Tibial nerve (tissue), 4 donors: Measurements from ENCODE around the gene VTCN1. TPM values are rescaled to one million over a fixed set of nuclear protein-coding genes. Genes with fewer than 3 reads are reported as not detected.
A peak's percentile ranks its signal among the peaks of the same experiment; 100 is the strongest.

ENCODE experiments used
- DNase-seq, 2 donors: peaks; one replicate each; pipeline ENCODE4 v3.0.0-alpha.2; 2019; ENCODE audit warnings: low spot score in 2 of 2
- H3K27ac ChIP-seq, 4 donors: fragments of 200-600 bp; sonication (generic) in 3 of 4; one replicate each; pipeline ENCODE4 v1.5.1; 2017 to 2019; ENCODE audit warnings: mild to moderate bottlenecking in 1 of 4
- H3K27me3 ChIP-seq, 2 donors: fragments of 200-600 bp; sonication (generic) in 1 of 2; one replicate each; pipeline versions ENCODE4 v1.5.1 to v1.6.0; 2017 to 2019
- H3K36me3 ChIP-seq, 3 donors: fragments of 200-600 bp; sonication (generic); one replicate each; pipeline ENCODE4 v1.5.1; 2018 to 2019
- H3K4me1 ChIP-seq, 4 donors: fragments of 200-600 bp; sonication (generic) in 3 of 4; one replicate each; pipeline ENCODE4 v1.5.1; 2017 to 2019
- H3K4me3 ChIP-seq, 4 donors: fragments of 200-600 bp; sonication (generic) in 3 of 4; one replicate each; pipeline ENCODE4 v1.5.1; 2017 to 2019; ENCODE audit warnings: mild to moderate bottlenecking in 1 of 4, moderate library complexity in 1 of 4
- H3K9me3 ChIP-seq, 4 donors: fragments of 200-600 bp; sonication (generic) in 3 of 4; one replicate each; pipeline ENCODE4 v1.5.1; 2017 to 2019
- CTCF ChIP-seq, 5 experiments: fragments of 200-600 bp in 3 of 5; fragments of 450-650 bp in 2 of 5; sonication (generic) in 3 of 5; IDR thresholded peaks; one replicate each; pipeline ENCODE4 v1.5.1; 2016 to 2019; ENCODE audit warnings: antibody characterized with exemption in 5 of 5, mild to moderate bottlenecking in 3 of 5, moderate library complexity in 2 of 5
- EP300 ChIP-seq, 2 donors: sonication (generic); formaldehyde crosslinking; IDR thresholded peaks; one replicate each; pipeline ENCODE4 v1.6.1; 2017; ENCODE audit warnings: antibody characterized with exemption in 2 of 2, mild to moderate bottlenecking in 1 of 2
- POLR2A ChIP-seq, 2 donors: fragments of 450-650 bp; IDR thresholded peaks; one replicate each; pipeline ENCODE4 v1.6.1; 2017; ENCODE audit warnings: antibody characterized with exemption in 2 of 2, mild to moderate bottlenecking in 2 of 2, moderate library complexity in 2 of 2
- WGBS, 2 donors: methylation state at CpG; one replicate each; pipeline ENCODE4 v1.1.5; 2018; 5-methylcytosine and 5-hydroxymethylcytosine counted together
- total RNA-seq, 4 donors: library from RNA; depleted of rRNA; stranded (reverse); fragments of >200 nt; gene quantifications; one replicate each; pipeline ENCODE4 v1.1.0, GENCODE V29; 2016

VTCN1 gene
- total RNA-seq, 4 donors from 2014 or later: not detected

GRCh38 chr1:117124661-117125060, 86.1 kb downstream of the VTCN1 start:
- no peak for TF ChIP-seq EP300 (IDR thresholded peaks at IDR 0.05)
- TF ChIP-seq POLR2A (IDR thresholded peaks at IDR 0.05): no peak
- TF ChIP-seq CTCF (IDR thresholded peaks at IDR 0.05): no peak
- WGBS, 2 donors: 79 to 82% methylated on average over 1 of the region's 1 CpG
- no peak overlapping the region for H3K4me3 ChIP-seq
- no peak overlapping the region for H3K27ac ChIP-seq
- H3K4me1 ChIP-seq: peaks cover 0 to 24% (median 8%) of the 10 kb centered on the region in 4 donors
- no peaks in the 10 kb centered on the region for H3K9me3 ChIP-seq
- H3K27me3 ChIP-seq: no peaks in the 10 kb centered on the region
- H3K36me3 ChIP-seq: no peaks in the 10 kb centered on the region
- DNase-seq: no peak

GRCh38 chr1:117123274-117123673, 87.5 kb downstream of the VTCN1 start:
- no peak overlapping the region for H3K27ac ChIP-seq
- H3K36me3 ChIP-seq: peaks cover 0 to 2% (median 0%) of the 10 kb centered on the region in 3 donors
- peaks cover 0 to 18% (median 7%) of the 10 kb centered on the region in 4 donors for H3K4me1 ChIP-seq
- H3K4me3 ChIP-seq: no peak overlapping the region
- TF ChIP-seq CTCF (IDR thresholded peaks at IDR 0.05) (no peak), EP300 (IDR thresholded peaks at IDR 0.05) (no peak), POLR2A (IDR thresholded peaks at IDR 0.05) (no peak)
- WGBS, 2 donors: 96 to 98% methylated on average over 2 of the region's 2 CpGs
- no peaks in the 10 kb centered on the region for H3K27me3 ChIP-seq
- DNase-seq: no peak
- H3K9me3 ChIP-seq: no peaks in the 10 kb centered on the region

- Histone ChIP-seq H3K36me3 (peaks cover 0 to 10% (median 0%) of the 10 kb centered on the region in 3 donors), H3K27ac (peak overlapping the region; percentile 76 to 91 (median 83)), H3K9me3 (no peaks in the 10 kb centered on the region), H3K4me3 (peak overlapping the region; percentile 60 to 78 (median 70)), H3K27me3 (no peaks in the 10 kb centered on the region), H3K4me1 (peaks cover 0 to 16% (median 6%) of the 10 kb centered on the region in 4 donors)
- TF ChIP-seq POLR2A (IDR thresholded peaks at IDR 0.05): no peak
- TF ChIP-seq CTCF (IDR thresholded peaks at IDR 0.05): peak in 3 of 5 experiments; percentile 2 to 11 (median 6)
- WGBS, 2 donors: 28 to 47% methylated on average over 17 to 32 of the region's 32 CpGs
- DNase-seq: no peak
Observed at GRCh38 chr1:117122330-117123025, 88.2 kb downstream of the VTCN1 start.

- Histone ChIP-seq H3K27ac (peak within 1 kb of the TSS; percentile 76 to 91 (median 83)), H3K4me3 (peak within 1 kb of the TSS; percentile 60 to 78 (median 70)), H3K36me3 (peaks cover 0 to 10% (median 0%) of the 10 kb centered on the region in 3 donors), H3K4me1 (peaks cover 0 to 16% (median 6%) of the 10 kb centered on the region in 4 donors), H3K27me3 (no peaks in the 10 kb centered on the region), H3K9me3 (no peaks in the 10 kb centered on the region)
- WGBS, 2 donors: 0 to 1% methylated on average over 49 to 58 of the region's 71 CpGs
- DNase-seq: peak; percentile 97
- peak; percentile 63 to 88 (median 77) for TF ChIP-seq CTCF (IDR thresholded peaks at IDR 0.05)
- peak; percentile 41 to 60 for TF ChIP-seq POLR2A (IDR thresholded peaks at IDR 0.05)
- TF ChIP-seq EP300 (IDR thresholded peaks at IDR 0.05): peak in 1 of 2 donors; percentile 78
Observed at GRCh38 chr1:117121589-117122329, 89.0 kb downstream of the VTCN1 start, which contains the start of gene TRIM45. TRIM45 (minus strand) TSS chr1:117121749; CDS start chr1:117121201, 548 bp downstream.
